Neural cell (in vitro differentiated cells): ENCODE results near the gene MKRN2OS.

Experiments
- MXI1 ChIP-seq: fragments of 450-650 bp; conservative IDR thresholded peaks from 2 replicates; pipeline ENCODE4 v1.6.1; 2014; ENCODE audit warnings: antibody characterized with exemption, mild to moderate bottlenecking; ENCODE audit not compliant: poor library complexity, severe bottlenecking
- POLR2AphosphoS5 ChIP-seq: IDR thresholded peaks from 2 replicates; pipeline ENCODE4 v1.6.1; 2012
- TF ChIP-seq, protein P1 (sequence below): fragments of 450-650 bp; IDR thresholded peaks from 2 replicates; pipeline ENCODE4 v1.5.1; 2014; ENCODE audit warnings: antibody characterized with exemption, mild to moderate bottlenecking, moderate library complexity; ENCODE audit not compliant: poor library complexity, severe bottlenecking

DNA sequence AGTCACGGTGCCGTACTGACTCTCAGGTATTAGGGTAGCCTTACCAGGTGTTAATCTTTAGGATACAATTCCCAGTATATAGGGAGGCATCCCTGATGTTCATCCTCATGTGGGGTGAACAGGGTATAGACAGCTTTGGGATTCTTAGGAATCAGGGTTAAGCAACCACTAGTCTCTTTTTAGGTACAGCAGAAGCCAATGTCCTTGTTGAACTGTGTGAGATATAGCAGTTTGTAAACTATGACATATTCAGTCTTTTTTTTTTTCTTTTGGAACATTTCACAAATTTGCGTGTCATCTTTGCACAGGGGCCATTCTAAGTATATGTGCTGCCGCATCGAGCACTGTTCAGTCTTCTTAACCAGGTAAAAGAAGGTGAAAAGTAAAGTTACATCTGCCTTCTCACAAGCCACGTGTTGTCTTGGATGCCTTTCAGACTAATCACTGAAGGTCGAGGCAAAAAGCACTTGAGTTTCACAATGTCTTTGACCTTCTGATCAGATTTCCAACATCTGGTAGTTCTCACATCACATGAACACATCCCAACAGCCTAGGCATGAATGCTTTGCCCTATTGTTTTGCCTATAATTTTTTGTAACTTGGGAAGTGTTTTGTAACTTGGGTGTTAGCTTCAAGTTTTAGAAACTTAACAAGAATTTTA is 43.8 kb downstream of the MKRN2OS start:
- no peak for TF ChIP-seq POLR2AphosphoS5
- TF ChIP-seq, protein P1, sequence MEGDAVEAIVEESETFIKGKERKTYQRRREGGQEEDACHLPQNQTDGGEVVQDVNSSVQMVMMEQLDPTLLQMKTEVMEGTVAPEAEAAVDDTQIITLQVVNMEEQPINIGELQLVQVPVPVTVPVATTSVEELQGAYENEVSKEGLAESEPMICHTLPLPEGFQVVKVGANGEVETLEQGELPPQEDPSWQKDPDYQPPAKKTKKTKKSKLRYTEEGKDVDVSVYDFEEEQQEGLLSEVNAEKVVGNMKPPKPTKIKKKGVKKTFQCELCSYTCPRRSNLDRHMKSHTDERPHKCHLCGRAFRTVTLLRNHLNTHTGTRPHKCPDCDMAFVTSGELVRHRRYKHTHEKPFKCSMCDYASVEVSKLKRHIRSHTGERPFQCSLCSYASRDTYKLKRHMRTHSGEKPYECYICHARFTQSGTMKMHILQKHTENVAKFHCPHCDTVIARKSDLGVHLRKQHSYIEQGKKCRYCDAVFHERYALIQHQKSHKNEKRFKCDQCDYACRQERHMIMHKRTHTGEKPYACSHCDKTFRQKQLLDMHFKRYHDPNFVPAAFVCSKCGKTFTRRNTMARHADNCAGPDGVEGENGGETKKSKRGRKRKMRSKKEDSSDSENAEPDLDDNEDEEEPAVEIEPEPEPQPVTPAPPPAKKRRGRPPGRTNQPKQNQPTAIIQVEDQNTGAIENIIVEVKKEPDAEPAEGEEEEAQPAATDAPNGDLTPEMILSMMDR, result no peak
- TF ChIP-seq MXI1, result no peak
